Stimulated activated CD8-positive, alpha-beta memory T cell treated with anti-CD3 and anti-CD28 coated beads, Interleukin-7, amount 100 ng/mL, for 24 hours (primary cell): ENCODE data around the gene ECE2.
A peak's percentile ranks its signal among the peaks of the same experiment; 100 is the strongest.

Experiments used
- DNase-seq: peaks from one replicate; pipeline ENCODE4 v3.0.0-alpha.2; 2020; ENCODE audit warnings: low read depth

Gene ECE2

GRCh38 chr3:184314700-184315542 lies 39.1 kb downstream of the ECE2 start:
- DNase-seq: peak; percentile 40

DNA sequence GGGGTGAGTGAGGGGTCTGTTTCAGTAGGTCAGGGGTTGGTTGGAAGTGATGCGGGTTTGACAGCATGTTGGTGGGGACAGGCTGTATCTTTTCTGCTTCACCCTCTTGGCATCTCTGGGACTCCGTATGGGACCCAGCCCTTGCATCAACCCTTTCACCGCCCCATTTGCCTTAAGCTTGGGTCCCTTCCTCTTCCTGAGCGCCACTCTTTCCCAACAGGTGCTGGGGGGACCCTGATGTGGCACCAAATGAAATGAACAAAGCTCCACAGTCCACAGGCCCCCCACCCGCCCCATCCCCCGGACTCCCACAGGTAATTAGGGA lies 39.7 kb downstream of the ECE2 start:
- no peak for DNase-seq

GRCh38 chr3:184315871-184316661 lies 40.2 kb downstream of the ECE2 start:
- no peak for DNase-seq

DNA sequence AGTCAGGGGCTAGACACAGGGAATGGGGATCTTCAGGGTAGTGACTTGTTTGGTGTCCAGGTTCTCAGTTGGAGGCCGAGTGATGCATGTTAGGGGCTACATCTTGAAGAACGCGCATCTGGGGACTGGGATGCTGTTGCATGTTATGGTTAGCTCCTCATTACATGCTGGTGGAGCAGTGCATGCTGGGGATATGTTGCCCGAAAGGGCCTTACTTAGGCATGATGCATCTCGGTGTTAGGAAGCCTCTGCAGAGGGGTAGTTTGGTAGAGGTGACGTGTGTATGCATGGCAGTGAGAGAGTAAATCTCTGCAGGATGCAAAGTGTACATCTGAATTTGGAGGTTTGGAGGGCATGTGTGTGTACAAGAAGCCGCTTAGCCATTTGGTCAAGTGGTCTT lies 41.0 kb downstream of the ECE2 start:
- no peak for DNase-seq

DNA sequence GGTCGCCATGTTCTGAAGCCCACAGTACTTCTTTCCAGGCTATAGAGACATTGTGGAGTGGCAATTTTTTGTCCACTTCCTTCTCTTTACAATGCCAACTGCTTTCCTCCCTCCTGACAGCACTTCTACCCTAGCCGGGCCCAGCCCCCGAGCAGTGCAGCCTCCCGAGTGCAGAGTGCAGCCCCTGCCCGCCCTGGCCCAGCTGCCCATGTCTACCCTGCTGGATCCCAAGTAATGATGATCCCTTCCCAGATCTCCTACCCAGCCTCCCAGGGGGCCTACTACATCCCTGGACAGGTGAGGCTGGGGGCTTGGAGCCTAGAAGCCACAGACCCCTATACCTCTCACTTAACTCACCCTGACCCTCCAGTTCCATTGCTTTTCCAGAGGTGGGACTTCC lies 41.4 kb downstream of the ECE2 start:
- no peak for DNase-seq

DNA sequence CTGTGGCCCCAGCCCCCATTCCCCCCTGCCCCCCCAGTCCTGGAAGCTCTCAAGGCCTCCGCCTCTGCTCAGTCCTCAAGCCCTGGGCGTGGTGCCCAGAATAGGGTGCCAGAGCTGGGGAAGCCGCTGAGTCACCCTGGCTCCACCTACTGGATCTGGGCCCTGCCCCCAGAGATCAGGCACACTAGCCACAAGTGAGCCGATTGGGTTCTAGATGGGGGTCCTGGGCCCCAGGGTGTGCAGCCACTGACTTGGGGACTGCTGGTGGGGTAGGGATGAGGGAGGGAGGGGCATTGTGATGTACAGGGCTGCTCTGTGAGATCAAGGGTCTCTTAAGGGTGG lies 44.3 kb downstream of the ECE2 start:
- no peak for DNase-seq

GRCh38 chr3:184321666-184322065 lies 45.8 kb downstream of the ECE2 start:
- no peak for DNase-seq

DNA sequence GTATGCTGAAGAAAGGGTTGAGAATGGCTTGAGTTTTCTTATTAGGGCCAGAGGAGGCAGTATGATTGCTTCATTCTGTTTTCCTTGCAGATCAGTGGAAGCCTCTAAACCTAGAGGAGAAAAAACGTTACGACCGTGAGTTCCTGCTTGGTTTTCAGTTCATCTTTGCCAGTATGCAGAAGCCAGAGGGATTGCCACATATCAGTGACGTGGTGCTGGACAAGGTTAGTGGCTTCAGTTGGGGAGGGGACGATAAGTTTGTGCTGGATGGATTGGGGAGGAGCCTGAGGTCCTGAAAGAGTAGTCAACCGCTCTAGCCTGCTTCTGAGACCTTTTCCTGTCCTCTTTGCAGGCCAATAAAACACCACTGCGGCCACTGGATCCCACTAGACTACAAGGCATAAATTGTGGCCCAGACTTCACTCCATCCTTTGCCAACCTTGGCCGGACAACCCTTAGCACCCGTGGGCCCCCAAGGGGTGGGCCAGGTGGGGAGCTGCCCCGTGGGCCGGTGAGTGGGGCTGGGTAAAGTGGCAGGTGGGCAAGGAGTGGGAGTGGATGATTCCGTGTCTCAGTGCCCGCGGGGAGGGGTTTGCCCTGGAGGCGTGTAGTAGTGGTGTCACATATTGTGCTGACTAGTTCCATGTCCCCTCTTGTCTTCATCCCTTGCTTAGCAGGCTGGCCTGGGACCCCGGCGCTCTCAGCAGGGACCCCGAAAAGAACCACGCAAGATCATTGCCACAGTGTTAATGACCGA lies 47.1 kb downstream of the ECE2 start:
- DNase-seq: no peak

DNA sequence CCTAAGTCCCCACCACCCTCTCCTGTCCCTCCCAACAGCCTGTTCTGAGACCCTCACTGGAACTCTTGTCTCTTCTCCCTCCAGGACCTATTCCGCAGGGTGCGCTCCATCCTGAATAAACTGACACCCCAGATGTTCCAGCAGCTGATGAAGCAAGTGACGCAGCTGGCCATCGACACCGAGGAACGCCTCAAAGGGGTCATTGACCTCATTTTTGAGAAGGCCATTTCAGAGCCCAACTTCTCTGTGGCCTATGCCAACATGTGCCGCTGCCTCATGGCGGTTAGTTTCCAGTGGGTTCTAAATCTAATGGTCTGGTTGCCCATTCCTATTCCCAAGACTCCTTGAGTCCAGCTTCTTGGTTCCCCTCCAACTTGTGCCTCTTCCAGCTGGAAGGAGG lies 47.9 kb downstream of the ECE2 start:
- DNase-seq: no peak

GRCh38 chr3:184325269-184325668 lies 49.4 kb downstream of the ECE2 start:
- DNase-seq: no peak

DNA sequence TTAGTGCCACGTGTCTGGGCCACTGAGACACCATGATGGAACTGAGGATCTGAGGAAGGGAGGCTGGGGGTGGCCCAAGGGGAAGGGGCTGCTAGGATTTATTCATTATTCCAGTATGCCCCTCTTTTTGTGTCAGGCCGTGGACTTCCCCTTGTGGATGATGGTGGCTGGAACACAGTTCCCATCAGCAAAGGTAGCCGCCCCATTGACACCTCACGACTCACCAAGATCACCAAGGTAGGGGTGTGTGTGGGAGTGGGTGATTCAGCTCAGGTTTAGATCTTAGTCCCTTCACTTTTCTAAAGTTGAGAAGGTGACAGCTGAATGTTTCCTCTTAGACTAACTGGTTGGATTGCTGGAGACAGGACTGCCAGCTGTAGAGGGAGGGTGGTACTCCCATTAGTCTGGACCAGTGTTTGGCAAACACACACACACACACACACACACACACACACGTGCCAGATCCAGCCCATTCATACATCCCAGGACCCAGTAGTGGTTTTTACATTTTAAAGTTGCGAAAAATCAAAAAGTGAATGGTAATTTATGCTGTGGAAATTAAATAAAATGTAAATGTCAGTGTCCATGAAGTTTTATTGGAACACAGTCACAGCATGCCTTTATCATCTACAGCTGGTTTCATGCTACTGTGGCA lies 50.0 kb downstream of the ECE2 start:
- DNase-seq: no peak

DNA sequence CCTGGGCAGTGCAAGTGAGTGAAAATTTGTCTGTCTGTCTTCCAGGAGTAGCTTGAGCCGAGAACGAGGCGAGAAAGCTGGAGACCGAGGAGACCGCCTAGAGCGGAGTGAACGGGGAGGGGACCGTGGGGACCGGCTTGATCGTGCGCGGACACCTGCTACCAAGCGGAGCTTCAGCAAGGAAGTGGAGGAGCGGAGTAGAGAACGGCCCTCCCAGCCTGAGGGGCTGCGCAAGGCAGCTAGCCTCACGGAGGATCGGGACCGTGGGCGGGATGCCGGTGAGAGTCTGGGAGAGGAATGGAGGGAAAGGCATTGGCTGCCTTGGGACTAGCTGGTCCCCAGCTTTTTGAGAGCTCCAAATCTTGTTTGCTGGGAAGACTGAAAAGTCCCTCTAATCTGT lies 51.3 kb downstream of the ECE2 start:
- DNase-seq: no peak

DNA sequence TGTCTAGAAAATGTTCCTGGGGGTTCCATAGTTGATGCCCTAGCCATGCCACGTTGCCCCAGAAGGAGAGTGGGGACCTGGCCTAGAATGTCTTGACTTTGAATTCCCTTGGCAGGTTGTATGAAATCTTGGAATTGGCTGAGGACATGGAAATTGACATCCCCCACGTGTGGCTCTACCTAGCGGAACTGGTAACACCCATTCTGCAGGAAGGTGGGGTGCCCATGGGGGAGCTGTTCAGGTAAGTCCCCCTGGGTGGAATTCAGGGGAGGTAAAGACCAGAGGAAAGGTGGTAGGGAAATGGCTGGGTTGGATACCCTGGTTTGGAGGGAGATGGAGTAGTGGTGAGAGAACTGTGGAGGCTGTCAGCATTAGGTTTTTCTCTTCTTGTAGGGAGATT lies 52.7 kb downstream of the ECE2 start:
- DNase-seq: no peak

DNA sequence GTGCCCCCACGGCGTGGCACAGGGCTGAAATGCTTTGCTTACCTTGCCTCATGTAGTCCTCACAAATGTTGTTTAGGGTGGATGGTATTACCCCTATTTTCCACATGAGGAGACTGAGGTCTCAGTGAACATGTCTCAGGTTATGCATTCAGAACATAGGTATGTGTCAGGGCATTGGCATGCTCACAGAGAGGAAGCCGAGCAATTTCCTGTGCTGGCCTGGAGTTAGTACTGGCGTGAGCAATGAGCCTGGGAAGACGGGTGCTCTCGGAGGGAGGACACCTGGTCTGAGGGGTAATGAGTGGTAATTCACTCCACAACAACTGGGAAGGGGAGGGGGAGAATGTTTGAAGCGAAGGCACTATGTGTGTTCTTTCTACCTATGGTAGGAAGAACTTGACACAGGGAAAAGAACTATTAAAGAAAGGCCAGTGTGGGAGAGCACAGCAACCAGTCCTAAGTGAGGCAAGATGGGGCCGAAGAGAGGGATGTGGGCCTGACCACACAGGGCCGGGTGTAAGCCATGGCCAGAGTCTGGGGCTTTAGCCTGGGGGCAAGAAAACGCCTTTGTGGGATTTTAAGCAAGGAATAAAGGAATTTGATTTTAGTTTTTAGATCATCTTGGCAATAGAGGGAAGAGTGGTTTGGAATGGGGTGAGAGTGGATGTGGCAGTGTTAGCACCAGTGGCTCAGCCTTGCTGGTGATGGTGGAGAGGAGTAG lies 56.7 kb downstream of the ECE2 start:
- DNase-seq: no peak

DNA sequence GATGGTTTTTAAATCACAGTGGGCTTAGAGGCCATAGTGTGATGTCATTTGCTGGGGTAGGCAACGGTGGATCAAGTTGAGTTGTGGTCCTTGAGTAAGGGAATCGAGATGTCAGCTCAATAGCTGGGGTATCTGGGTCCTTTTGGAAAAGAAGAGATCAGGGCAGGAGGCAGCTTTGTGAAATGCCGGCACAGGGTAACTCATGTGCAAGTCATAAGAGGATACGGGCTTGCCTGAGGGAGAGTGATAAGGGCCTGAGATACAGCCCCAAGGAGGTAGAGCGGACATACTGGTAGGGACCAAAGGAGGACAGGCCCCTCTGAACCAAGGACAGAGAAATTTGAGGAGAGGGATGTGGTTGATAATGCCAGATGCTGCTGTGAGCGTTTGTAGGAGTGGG lies 57.4 kb downstream of the ECE2 start:
- no peak for DNase-seq

- DNase-seq: no peak
These were observed 57.9 kb downstream of the ECE2 start for GRCh38 chr3:184333700-184334099.

DNA sequence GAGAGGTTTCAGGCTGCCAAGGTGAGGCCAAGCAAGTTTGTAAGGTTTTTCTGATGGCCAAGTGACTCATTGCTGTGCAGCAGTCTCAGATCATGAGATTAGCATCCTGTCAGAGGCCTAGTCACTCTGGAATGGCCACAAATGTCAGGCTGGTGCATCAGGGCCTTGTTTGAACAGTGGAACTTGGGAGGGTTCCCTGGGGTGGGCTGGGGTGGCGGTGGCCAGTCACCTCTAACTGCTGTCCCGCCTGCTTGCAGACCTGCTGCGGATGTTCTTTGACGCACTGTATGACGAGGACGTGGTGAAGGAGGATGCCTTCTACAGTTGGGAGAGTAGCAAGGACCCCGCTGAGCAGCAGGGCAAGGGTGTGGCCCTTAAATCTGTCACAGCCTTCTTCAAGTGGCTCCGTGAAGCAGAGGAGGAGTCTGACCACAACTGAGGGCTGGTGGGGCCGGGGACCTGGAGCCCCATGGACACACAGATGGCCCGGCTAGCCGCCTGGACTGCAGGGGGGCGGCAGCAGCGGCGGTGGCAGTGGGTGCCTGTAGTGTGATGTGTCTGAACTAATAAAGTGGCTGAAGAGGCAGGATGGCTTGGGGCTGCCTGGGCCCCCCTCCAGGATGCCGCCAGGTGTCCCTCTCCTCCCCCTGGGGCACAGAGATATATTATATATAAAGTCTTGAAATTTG lies 58.8 kb downstream of the ECE2 start:
- no peak for DNase-seq

GRCh38 chr3:184335291-184335660 lies 59.5 kb downstream of the ECE2 start:
- DNase-seq: no peak

- peak; percentile 76 for DNase-seq
These were observed 60.1 kb downstream of the ECE2 start for GRCh38 chr3:184335661-184336546.
